CD4-positive, alpha-beta T cell treated with Interleukin-15 for 1 hour (primary cell): ENCODE data around the gene ZNF143.
"Not testable (repeated sequence)": the region's sequence is repeated elsewhere in the genome, so short reads cannot be mapped to it uniquely, and the experiment has no call there.

Experiments used
- DNase-seq: peaks from one replicate; pipeline ENCODE4 v3.0.0-alpha.2; 2020

The ZNF143 gene

GRCh38 chr11:9460322-9461062, at the start of gene ZNF143:
Gene ZNF143 (plus strand): TSS chr11:9461012. CDS start chr11:9471309, 10,297 bp downstream.
- peak; percentile 100 for DNase-seq

GRCh38 chr11:9428706-9429105, 32.1 kb upstream of the ZNF143 start:
- no peak for DNase-seq

- DNase-seq = no peak
These were observed 22.2 kb upstream of the ZNF143 start for GRCh38 chr11:9438611-9439010.

- no peak for DNase-seq
These were observed 14.6 kb upstream of the ZNF143 start for GRCh38 chr11:9446230-9446629.

GRCh38 chr11:9448576-9449352, 12.0 kb upstream of the ZNF143 start:
- no peak for DNase-seq

DNA sequence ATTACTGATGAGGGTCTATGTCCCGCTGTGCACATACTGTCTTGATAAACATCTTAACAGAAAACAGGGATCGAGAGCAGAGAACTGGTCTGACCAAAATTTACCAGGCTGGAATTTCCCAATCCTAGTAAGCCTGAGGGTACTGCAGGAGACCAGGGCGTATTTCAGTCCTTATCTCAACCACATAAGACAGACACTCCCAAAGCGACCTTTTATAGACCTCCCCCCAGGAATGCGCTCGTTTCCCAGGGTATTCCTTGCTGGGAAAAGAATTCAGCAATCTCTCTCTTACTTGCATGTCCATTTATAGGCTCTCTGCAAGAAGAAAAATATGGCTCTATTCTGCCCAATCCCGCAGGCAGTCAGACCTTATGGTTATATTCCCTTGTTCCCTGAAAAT, 8.8 kb upstream of the ZNF143 start:
- not testable (repeated sequence) for DNase-seq

DNA sequence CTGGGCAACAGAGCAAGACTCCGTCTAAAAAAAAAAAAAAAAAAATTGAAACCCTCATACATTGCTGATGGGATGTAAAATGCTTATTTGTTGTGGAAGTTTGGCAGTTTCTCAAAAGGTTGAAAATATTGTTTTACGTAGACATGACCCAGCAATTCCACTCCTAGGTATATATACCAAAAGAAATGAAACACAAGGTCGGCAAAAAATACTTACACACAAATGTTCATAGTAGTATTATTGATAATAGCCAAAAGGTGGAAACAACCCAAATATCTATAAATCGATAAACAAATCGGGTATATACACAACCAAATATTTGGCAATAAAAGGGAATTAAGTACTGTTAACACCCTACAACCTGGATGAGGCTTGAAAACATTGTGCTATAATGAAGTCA, 5.1 kb upstream of the ZNF143 start:
- no peak for DNase-seq

GRCh38 chr11:9459667-9460321, 1.0 kb upstream of the ZNF143 start:
- DNase-seq = no peak

DNA sequence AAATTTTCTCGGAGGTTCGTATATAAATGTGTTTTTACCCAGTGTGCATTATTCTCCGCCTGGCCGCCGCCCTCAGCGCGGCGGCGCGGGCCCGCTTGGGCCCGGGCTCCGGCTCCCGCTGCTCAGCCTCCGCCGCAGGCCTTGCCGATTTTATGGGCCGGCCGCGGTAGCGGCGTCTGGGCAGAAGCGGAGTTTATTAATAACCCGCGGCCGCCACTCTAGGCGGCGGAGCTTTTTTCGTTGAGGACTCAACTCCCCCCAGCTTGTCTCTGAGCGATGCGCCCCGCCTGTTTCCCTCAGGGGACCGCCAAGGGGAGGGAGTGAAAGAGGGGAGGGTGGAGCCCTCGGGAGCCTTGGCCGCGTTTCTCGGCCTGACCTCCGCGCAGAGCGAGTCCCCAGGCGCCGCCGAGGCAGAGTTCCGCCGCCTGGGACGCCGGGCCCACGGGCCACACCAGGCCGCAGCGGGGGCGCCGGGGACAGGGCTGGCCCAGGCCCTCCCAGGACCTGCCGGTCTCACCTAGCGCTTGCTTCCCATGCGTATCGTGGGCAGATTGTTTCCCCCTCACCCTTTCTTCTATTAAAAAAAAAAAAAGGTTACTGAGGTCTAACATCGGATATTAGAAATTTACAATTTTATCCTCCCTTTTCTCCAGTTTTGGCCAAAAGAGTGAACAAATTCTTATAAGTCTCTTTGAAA, 399 bp downstream of the ZNF143 start:
- DNase-seq = peak; percentile 88

DNA sequence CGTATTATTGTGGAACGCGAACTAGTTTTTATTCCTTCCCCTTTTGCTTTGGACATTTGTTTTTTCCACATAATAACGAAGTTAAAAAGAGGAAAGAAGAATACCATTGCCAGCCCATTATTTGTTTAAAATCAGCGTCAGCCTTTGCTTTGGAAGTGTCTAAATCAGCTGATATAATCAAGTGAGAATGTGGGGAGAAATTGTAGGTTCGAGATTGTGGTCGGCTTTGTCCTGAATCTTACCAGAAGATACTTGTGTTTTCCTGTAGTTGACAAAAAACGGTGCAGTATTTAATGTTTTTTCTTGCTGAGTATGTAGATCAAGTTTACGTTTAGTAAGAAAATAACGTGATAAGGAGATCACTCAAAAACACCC, 935 bp downstream of the ZNF143 start:
- DNase-seq = no peak

DNA sequence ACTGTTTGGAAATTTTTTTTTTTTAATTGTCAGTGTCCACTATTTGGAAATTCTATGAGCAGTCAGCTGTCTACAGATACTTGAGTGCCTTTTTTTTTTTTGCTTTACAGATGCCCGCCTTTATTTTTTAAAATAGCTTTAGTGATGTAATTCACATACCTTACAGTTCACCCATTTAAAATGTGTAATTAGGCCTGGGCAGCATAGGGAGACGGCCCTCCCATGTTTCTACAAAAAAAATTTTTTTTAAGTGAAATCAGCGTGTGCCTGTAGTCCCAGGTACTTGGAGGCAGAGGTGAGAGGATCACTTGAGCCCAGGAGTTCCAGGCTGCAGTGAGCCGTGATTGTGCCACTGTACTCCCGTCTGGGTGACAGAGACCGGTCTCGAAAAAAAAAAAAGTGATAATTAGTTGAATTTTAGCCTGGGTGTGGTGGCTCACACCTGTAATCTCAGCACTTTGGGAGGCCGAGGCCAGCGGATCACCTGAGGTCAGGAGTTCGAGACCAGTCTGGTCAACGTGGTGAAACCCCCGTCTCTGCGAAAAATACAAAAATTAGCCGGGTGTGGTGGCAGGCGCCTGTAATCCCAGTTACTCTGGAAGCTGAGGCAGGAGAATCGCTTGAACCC, 1.5 kb downstream of the ZNF143 start:
- no peak for DNase-seq

DNA sequence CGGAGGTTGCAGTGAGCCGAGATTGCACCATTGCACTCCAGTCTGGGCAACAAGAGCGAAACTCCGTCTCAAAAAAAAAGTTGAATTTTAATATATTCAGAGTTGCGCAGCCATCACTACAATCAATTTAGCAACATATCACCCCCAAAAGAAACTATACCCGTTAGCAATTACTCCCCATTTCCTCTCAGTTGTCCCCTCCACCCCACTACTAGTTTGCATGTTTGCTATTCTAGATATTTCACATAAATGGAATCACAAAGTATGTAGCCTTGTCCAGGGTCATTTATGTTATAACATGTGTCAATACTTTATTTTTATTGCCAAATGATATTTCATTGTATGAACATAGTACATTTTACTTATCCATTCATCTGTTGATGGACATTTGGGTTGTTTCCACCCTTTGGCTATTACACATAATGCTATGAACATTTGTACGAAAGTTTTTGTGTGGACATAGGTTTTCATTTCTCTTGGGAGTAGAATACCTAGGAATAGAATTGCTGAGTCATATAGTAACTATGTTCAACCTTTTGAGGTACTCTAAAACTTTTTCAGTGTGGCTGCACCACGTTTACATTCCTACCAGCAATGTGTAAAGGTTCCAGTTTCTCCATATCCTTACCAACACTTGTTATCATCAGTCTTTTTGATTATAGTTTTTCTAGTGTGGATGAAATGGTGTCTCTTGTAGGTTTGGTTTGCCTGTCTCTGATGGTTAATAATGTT, 2.2 kb downstream of the ZNF143 start:
- no peak for DNase-seq

DNA sequence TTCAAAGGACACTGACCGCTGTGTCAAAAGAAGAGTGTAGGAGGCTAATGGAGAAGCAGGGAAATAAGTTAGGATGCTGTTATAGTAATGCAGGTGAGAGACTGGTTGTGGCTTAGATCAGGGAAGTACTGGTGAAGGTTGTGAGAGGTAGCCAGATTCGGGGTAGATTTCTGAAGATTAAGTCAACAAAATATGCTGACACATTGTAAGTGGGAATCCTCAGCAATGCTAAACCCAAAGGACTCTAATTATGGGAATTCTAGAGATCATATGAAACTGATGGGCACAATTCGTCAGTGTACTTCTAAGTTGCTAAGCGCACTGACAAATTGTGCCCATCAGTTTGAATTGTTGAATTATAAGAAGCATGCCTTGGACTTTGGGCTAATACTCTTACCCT, 10.0 kb downstream of the ZNF143 start:
- no peak for DNase-seq

GRCh38 chr11:9473408-9473807, 12.6 kb downstream of the ZNF143 start:
- DNase-seq = no peak

DNA sequence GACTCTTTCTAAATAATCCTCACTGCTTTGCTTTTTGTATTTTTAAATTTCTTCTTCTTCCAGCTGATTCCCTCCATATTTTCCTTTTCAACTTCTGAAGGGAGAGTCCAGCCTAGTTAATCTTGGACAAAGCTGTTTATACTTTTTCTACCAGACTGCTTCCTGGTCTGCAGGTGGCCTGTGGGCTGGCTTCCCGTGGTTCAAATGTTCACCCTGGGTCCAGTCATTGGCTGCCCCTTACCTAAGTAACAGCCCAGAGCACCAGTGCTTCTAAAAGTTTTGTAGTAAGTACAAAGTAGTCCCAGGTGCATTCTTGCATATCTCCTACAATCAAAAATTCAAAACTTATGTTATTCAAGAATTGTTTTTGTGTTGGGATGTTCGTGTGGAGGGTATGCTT, 19.1 kb downstream of the ZNF143 start:
- DNase-seq = no peak

DNA sequence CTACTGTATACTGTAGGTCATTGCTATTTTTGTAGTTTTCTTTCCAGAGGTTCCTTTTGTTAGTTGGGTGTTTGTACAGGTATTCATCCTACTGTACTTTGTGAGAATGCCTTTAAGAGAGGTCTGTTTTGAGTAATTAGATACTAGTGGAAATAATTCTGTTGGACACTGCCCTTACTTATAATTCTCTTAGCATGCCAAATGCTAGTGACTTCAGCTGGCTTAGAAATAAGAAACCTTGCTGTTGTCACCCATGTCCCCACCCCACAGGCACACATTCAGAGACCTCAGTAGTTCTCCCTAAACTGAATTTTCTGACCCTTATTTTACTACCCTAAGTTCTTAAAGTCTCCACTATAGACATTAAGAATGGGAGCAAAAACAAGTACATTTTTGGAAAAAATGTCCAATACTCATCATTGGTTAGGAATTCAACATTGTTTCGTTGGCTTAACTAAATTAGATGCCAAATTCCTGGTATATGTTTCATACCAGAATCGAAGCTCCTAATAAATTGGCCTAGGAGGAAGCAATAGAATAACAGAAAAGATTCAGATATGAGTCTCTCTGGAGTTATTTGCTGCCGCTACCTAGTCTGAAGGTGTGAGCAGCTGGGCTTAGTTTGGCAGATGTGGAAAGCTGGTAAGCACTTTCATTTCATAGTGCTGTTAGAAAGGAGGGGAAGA, 28.4 kb downstream of the ZNF143 start:
- DNase-seq = no peak

GRCh38 chr11:9490376-9490775, 29.6 kb downstream of the ZNF143 start:
- DNase-seq = no peak

DNA sequence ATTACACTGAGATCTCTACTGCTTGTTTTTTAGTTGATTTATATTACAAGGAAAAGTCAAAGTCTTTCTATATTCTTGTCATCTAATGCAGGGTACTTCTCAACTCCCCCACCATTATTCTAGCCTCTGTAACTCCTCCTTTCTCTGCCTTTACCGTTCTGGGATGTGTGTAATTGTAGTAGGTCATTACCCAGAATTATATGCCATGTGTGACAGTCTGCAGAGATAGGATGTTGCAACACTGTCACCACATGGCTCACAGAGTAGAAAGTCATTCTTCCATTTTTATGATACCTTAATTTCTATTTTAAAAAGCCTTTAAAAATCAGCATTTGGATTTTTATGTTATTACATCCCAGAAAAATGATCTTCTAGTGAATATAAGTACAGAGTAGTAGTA, 32.7 kb downstream of the ZNF143 start:
- DNase-seq = no peak

- no peak for DNase-seq
These were observed 33.5 kb downstream of the ZNF143 start for GRCh38 chr11:9494316-9494715.

DNA sequence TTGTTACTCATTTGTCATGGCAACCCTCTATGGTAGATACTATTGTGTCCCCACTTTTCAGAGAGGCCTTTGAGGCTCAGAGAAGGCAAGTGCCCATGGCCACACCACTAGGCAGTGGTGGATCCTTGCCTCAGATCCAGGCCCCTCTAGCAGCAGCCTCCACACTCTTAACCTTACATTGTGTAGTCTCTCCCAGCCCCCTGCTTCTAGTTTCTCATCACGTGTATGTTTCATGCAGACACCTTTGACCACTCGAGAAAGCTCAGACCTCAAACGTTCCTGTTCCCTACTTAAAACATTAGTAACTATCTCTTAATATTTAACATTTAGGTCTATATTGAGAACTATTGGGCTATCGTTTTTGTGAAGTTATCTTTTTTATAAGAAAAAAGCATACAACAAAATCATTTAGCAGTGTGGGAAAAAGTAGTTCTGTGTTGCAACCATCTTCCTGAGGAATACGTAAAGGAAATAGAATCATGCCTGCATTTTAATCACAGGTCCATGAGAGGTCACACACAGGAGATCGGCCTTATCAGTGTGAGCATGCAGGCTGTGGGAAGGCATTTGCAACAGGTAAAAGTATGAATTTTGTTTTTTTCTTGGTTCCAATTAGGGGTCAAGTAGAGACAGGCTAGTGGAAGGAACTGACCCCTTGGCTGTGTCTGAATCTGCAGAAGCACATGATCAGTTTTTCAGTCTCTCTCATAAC, 35.1 kb downstream of the ZNF143 start:
- no peak for DNase-seq
